ENCODE results near the gene NTRK1.

NTRK1 gene

GRCh38 chr1:156836892-156837291 is 23.8 kb upstream of the NTRK1 start:
- TF ChIP-seq, protein P1, sequence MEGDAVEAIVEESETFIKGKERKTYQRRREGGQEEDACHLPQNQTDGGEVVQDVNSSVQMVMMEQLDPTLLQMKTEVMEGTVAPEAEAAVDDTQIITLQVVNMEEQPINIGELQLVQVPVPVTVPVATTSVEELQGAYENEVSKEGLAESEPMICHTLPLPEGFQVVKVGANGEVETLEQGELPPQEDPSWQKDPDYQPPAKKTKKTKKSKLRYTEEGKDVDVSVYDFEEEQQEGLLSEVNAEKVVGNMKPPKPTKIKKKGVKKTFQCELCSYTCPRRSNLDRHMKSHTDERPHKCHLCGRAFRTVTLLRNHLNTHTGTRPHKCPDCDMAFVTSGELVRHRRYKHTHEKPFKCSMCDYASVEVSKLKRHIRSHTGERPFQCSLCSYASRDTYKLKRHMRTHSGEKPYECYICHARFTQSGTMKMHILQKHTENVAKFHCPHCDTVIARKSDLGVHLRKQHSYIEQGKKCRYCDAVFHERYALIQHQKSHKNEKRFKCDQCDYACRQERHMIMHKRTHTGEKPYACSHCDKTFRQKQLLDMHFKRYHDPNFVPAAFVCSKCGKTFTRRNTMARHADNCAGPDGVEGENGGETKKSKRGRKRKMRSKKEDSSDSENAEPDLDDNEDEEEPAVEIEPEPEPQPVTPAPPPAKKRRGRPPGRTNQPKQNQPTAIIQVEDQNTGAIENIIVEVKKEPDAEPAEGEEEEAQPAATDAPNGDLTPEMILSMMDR (IDR thresholded peaks at IDR 0.05; ENCODE audit: low read depth, low read length), result no peak
- H3K4me3 ChIP-seq (replicated peaks in 1 of 2; ENCODE audit: low read depth in 2 of 2, low read length in 2 of 2), result no peak overlapping the region
- no peak for DNase-seq (ENCODE audit: low read depth in 2 of 2)

DNA sequence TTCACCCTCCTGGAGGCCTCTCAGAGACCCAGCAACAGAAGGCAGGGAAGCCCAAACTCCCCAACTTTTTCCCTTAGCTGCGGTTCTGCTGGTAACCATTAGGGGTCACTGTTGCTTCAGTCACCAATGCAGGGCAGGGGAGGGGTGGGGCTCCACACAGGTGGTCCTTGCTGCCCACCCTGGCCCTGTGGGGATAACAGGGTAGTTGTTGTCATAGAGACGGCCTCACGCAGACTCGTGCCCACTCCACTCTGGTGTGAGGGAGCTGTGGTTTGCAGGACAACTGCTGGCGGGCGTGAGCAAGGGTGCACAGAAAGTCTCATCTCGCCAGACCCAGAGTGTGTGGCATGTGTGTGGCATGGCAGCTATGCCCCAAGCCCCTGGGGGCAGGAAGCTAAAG is 21.7 kb upstream of the NTRK1 start:
- peak; percentile 24 to 30 for DNase-seq (ENCODE audit: low read depth in 2 of 2)
- TF ChIP-seq, protein P1 (IDR thresholded peaks at IDR 0.05; ENCODE audit: low read depth, low read length), result peak; percentile 90
- H3K4me3 ChIP-seq (replicated peaks in 1 of 2; ENCODE audit: low read depth in 2 of 2, low read length in 2 of 2), result no peak overlapping the region

DNA sequence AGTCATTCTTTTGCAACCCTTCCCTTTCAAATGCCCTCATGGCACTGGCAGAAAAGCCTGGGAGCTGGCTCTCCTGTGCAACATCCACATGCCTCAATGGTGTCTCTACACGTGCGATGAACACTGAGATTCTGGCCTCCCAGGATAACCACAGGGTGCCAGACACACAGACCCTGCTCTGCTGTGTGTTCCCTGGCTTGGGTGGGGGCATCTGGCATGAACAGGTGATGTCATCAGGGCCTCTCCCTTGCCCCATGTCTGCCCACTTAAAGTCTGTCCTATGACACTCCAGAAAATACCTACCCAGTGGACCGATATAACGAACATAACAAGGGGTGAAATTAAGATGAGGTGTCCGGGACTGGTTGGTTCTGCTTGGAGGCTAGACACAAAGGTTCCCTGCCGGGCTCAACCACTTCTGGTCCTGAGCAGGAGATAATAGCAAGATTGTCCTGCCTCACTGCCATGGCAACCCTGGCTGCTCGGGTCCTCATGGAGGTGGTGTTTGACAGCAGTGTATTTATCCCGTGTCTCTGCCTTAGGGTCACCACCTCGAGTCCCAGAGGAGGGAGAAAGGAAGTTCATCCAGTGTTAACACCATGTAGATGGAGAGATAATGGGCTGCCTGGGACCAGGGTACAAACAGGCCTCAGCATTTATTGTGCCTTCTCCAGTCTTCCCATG is 21.1 kb upstream of the NTRK1 start:
- H3K4me3 ChIP-seq (replicated peaks in 1 of 2; ENCODE audit: low read depth in 2 of 2, low read length in 2 of 2), result no peak overlapping the region
- no peak for DNase-seq (ENCODE audit: low read depth in 2 of 2)
- TF ChIP-seq, protein P1 (IDR thresholded peaks at IDR 0.05; ENCODE audit: low read depth, low read length), result no peak

- TF ChIP-seq, protein P1 (IDR thresholded peaks at IDR 0.05; ENCODE audit: low read depth, low read length), result no peak
- DNase-seq (ENCODE audit: low read depth in 2 of 2), result no peak
- no peak overlapping the region for H3K4me3 ChIP-seq (replicated peaks in 1 of 2; ENCODE audit: low read depth in 2 of 2, low read length in 2 of 2)
These were observed 20.3 kb upstream of the NTRK1 start for GRCh38 chr1:156840186-156840897.

- no peak overlapping the region for H3K4me3 ChIP-seq (replicated peaks in 1 of 2; ENCODE audit: low read depth in 2 of 2, low read length in 2 of 2)
- no peak for DNase-seq (ENCODE audit: low read depth in 2 of 2)
- TF ChIP-seq, protein P1 (IDR thresholded peaks at IDR 0.05; ENCODE audit: low read depth, low read length), result no peak
These were observed 19.8 kb upstream of the NTRK1 start for GRCh38 chr1:156840898-156841279.

DNA sequence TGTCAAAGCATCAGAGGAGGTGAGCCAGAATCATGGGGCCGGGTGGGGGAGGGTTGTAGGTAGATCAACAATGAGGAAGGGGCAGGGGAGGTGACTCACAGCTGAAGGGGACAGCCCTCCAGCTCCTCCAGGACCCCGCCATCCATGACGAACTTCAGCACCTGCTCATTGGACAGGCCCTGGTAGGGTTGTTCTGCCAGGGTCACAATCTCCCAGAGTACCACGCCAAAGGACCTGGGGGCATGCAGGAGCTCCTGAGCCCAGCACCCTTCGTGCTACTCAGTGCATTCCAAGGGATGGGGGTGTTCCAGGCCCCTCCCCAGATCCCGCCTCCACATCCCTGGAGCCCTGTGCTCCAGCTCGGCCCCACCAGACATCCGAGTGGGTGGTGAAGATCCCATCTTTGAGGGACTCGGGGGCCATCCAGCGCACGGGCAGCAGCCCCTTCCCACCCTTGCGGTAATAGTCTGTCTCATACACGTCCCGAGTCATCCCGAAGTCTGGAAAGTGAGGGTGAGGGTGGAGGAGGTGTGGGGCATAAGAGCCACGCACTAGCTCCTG is 19.3 kb upstream of the NTRK1 start:
- TF ChIP-seq, protein P1 (IDR thresholded peaks at IDR 0.05; ENCODE audit: low read depth, low read length), result no peak
- no peak overlapping the region for H3K4me3 ChIP-seq (replicated peaks in 1 of 2; ENCODE audit: low read depth in 2 of 2, low read length in 2 of 2)
- DNase-seq (ENCODE audit: low read depth in 2 of 2), result no peak

All from cardiac fibroblast (primary cell).